CD4-positive, alpha-beta T cell treated with Interleukin-4 for 1 hour (primary cell): Measurements from ENCODE around the gene CD300LF.
A peak's percentile ranks its signal among the peaks of the same experiment; 100 is the strongest.

ENCODE experiments used
- DNase-seq, 2 donors: peaks; one replicate each; pipeline ENCODE4 v3.0.0-alpha.2; 2020 to 2022

CD300LF gene

GRCh38 chr17:74682471-74683190, 30.1 kb downstream of the CD300LF start:
- peak in 1 of 2 donors; percentile 20 for DNase-seq

DNA sequence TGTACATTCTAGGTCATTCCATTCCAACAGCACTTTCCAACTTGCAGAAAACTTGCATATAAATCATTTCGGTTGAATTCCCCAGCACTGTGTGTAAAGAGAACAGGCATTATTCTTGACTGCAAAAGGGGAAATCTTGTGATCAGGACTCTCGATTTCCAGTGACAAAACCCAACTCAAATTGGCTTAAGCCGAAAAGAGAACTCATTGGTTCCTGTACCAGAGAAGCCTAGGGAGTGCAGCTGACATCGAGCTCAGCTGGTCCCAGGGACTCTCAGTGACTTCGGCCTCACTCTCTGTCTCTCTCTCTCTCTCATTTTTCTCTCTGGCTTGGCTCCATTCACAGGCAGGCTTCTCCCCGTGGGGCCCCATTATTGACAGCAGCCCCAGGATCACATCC, 30.7 kb downstream of the CD300LF start:
- no peak for DNase-seq

GRCh38 chr17:74680941-74681340, 31.8 kb downstream of the CD300LF start:
- DNase-seq = no peak

- DNase-seq = no peak
Observed at GRCh38 chr17:74680213-74680612, 32.5 kb downstream of the CD300LF start.

DNA sequence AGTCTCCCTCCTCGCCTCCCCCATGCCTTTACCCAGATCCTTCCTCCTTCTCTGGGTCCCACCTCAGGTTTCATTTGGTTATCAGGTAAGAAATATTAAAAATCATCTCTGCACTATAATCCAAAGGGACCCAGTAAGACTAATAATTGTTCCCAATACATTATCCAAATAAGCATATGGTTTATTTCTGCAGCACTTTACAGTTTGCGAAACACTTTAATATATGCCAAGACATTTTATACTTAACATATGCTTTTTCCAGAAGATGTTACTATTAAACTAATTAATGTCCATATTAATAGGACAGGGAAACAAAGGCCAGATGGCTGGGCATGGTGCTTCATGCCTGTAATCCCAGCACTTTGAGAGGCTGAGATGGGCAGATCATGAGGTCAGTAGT, 33.3 kb downstream of the CD300LF start:
- no peak for DNase-seq

- DNase-seq = no peak
Observed at GRCh38 chr17:74678541-74678940, 34.2 kb downstream of the CD300LF start.

- peak in 1 of 2 donors; percentile 22 for DNase-seq
Observed at GRCh38 chr17:74677558-74678466, 34.9 kb downstream of the CD300LF start.

GRCh38 chr17:74671031-74671771, 41.5 kb downstream of the CD300LF start:
- peak; percentile 71 to 76 for DNase-seq

DNA sequence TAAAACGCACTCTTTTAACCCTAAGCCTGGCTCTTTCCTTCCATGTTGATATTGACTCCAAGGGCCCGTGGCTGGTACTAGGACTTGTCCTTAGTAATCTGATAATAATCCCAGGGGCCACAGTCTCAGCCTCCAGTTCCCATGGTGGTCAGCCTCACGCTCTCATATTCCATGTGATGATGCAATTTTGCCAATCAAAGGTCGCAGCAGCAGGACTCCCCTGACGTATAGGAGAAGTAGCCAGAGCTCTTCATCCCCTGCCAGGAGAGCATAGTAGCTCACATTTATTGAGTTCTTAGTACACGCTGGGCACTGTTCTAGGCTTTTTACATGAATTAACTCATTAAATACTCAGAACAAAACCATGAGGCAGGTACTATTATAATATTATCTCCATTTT, 42.4 kb downstream of the CD300LF start:
- DNase-seq = no peak

DNA sequence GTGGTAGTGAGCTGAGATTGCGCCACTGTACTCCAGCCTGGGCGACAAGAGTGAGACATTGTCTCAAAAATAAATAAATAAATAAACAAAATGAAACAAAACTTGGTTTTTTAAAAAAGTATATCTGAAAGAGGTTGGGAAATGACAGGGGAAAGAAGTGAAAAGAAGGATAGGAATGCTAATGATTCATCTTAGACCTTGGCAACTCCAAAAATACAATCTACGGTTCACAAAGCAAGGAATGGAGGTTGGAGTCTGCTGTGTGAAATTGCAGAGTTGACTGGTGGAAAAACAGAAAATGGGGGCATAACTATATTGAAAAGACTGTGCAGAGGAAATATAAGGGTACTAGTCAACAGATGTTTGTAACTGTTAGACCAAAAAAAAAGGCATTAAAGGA, 49.2 kb downstream of the CD300LF start:
- DNase-seq = no peak

DNA sequence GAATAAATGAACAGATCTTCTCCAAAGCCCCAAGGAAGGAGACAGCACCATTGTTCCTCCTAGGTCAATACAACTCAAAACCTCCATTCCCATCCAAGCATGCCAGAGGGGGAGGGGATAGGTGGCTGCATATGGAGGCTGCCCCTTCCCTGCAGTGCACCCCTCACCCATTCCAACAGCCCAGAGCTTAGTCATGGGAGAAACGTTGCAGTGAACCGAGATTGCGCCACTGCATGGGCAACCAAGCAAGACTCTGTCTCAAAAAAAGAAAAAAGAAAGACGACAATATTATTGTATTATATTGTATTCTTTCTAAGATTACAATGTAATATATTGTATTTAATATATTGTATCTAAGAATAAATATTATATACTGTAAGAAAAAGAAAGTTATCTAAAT, 52.8 kb downstream of the CD300LF start:
- no peak for DNase-seq

- DNase-seq = no peak
Observed at GRCh38 chr17:74658620-74659019, 54.1 kb downstream of the CD300LF start.

- no peak for DNase-seq
Observed at GRCh38 chr17:74654742-74655141, 58.0 kb downstream of the CD300LF start.

DNA sequence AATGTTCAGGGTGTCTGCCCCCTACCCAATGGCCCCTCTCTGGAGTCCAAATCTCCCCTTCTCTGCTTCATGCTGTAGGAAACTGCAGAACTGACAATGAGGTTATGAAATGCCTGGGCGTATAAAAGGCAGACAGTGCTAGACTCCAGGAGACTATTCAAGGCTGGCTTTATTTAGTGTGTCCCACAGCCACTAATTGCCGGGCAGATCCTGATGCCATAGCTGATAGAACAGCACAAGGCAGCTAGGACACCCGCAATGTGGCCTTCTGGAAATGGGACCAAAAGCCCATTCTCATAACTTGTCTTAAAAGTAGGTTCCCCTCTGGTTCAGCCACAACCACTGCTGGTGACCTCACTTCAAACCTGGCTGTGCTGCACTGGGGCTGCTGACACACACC, 60.7 kb downstream of the CD300LF start:
- DNase-seq = no peak

- DNase-seq = no peak
Observed at GRCh38 chr17:74649909-74650308, 62.8 kb downstream of the CD300LF start.

DNA sequence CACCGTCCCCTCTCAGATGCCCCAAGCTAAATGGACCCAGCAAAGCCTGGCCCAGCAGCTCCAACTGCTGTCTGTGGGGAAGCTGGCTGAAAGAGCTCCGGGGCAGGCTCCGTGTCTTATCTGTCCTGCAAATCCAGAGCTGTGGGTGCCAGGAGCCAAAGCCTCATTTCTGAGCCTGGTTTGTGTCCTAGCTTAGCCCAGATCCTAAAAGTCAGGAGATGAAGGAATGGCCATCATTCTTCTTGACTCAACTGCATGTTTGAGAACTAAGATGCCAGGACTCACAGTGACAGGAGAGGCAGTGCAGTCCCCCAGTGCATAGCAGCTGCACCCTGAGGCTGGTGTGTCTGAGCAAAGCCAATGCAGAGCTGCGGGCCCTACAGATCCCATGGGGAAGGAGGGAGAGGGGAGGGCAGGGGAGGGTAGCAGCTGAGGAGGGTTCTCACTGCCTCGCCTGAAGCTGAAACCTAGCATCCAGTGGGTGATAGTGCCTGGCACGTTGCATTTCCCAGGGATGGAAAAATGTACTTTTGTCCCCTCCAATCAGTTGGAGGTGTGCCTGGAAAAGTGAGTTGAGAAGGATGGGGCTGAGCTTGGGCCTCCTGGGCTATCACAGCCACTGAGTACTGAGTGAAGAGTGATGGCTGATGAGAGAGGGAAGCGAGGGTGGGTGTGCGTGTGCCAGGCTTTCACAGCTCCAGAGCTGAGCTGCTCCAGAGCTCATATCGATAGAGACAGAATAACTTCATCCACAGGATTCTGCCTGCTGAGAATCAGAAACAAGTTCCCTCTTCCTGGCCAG, 64.7 kb downstream of the CD300LF start:
- no peak for DNase-seq

- peak in 1 of 2 donors; percentile 21 for DNase-seq
Observed at GRCh38 chr17:74646231-74646630, 66.5 kb downstream of the CD300LF start.

DNA sequence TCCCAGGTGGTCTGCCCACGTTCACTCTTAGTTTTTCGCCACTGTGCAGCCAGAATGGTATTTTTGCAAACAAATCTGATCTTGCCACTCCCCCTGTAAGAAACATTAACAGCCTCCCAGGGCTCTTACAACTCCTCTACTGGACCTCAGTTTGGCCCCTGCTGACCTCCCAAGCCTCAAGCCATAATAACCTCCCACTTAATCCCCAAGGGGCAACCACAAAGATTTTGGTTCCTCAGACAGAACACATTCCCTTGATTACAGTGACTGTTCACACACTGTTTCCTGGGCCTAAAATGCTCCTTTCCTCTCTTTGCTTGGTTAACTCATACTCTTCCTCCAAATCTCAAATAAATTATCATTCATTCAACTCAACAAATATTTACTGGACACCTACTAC, 67.7 kb downstream of the CD300LF start:
- DNase-seq = no peak

- DNase-seq = no peak
Observed at GRCh38 chr17:74644419-74644818, 68.3 kb downstream of the CD300LF start.
